Astrocyte of the spinal cord (primary cell): Measurements from ENCODE around the gene DMRTB1.

Experiments
- DNase-seq: peaks from one replicate; pipeline ENCODE4 v3.0.0; 2011; ENCODE audit warnings: low read depth, low spot score
- H3K4me3 ChIP-seq: 2 replicates; pipeline ENCODE4 v1.5.1; 2011; ENCODE audit warnings: low read depth, mild to moderate bottlenecking, low read length, moderate library complexity
- CTCF ChIP-seq: IDR thresholded peaks from 2 replicates; pipeline ENCODE4 v1.5.1; 2012; ENCODE audit warnings: low read depth, mild to moderate bottlenecking, low read length, inconsistent platforms
- in situ Hi-C: cut with HindIII; loops from 2 replicates; pipeline ENCODE4 v1.10.0; 2017; ENCODE audit warnings: low sequenced_read_pairs

DMRTB1 gene

GRCh38 chr1:53498555-53499131 is 39.4 kb downstream of the DMRTB1 start:
- in situ Hi-C loops, result no loop called here
- peak; percentile 43 for DNase-seq
- H3K4me3 ChIP-seq, result no peak overlapping the region
- TF ChIP-seq CTCF, result no peak

DNA sequence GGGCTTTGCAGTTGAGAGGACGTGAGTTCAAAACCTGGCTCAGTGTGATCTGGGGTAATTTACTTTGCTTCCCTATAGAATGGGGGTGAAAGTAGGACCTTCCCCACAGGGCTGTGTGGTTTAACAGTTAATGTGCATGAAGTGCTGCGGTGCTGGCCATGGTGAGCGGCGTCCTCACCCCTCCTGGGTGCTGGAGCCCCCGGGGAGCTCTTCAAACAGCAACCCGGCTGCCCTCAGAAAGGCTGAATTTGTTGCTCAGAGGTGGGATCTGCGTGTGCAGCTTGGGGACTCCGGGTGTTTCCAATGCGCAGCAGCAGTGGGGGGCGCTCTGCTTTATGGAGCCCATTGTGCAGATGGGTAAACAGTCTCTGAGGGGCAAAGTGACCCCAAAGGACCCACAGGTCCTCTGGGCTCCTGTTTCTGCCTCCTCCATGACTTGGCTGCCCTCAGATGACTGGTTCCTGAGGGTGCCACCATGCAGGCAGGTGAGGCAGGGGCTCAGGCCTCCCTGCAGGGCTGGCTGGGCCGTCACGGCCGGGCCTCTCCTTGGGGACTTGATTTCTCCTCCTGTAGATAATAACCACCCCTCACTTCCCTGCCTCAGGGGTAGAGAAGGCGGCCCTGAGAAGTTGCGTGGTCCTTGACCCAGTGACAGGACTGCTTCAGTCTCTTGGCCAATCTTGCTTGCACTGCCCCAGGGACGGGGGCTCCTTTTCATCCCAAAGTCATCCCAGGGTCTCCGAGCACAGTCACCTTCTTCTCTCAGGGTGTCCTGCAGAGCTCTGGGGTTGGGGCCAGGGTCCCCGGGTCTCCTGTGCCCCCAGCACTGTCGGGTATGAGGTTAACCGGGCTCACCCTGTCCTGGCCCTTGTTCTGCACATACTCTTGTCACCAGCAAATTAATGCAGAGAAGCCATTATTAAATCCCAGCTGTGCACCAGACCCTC is 40.3 kb downstream of the DMRTB1 start:
- no peak for TF ChIP-seq CTCF
- DNase-seq, result no peak
- no peak overlapping the region for H3K4me3 ChIP-seq
- in situ Hi-C loops, result no loop called here

GRCh38 chr1:53500204-53501064 is 41.2 kb downstream of the DMRTB1 start:
- TF ChIP-seq CTCF, result no peak
- DNase-seq, result no peak
- in situ Hi-C loops, result no loop called here
- H3K4me3 ChIP-seq, result no peak overlapping the region

- in situ Hi-C loops, result no loop called here
- peak; percentile 3 for TF ChIP-seq CTCF
- H3K4me3 ChIP-seq, result no peak overlapping the region
- DNase-seq, result no peak
Observed at GRCh38 chr1:53501065-53502005, 42.1 kb downstream of the DMRTB1 start.

- H3K4me3 ChIP-seq, result no peak overlapping the region
- in situ Hi-C loops, result no loop called here
- no peak for TF ChIP-seq CTCF
- DNase-seq, result no peak
Observed at GRCh38 chr1:53502641-53503432, 43.6 kb downstream of the DMRTB1 start.
